GM18873 (cell line): ENCODE measurements around the gene IPCEF1.

Experiments
- ATAC-seq: cut with Tn5 transposase; IDR thresholded peaks from one replicate; pipeline ENCODE4 v1.9.1; 2021; ENCODE audit warnings: mild to moderate bottlenecking, moderate library complexity, moderate number of reproducible peaks; ENCODE audit not compliant: unreplicated experiment, low FRiP score

The IPCEF1 gene

GRCh38 chr6:154122195-154122925 lies 234.2 kb downstream of the IPCEF1 start:
- ATAC-seq, result no peak

DNA sequence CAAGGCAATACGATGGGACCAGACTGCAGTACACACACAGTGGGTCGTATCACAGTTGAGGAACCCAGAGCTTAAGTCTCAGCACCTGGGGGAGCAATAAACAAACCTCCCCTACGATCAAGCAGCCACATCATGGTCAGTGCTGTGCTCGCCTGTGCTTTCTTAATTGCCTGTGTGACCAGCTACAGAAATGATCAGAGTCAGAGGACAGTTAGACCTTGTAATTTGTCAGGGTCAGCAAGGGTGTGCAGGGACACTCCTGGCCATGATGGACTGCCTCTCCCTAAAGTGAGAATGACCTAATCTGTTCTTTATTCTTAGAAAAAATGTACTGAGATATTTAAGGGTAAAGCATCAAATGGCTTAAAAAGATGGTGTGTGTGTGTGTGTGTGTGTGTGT lies 239.1 kb downstream of the IPCEF1 start:
- no peak for ATAC-seq

GRCh38 chr6:154113392-154113791 lies 243.2 kb downstream of the IPCEF1 start:
- ATAC-seq, result no peak

- ATAC-seq, result no peak
These were observed 244.3 kb downstream of the IPCEF1 start for GRCh38 chr6:154112181-154112809.

DNA sequence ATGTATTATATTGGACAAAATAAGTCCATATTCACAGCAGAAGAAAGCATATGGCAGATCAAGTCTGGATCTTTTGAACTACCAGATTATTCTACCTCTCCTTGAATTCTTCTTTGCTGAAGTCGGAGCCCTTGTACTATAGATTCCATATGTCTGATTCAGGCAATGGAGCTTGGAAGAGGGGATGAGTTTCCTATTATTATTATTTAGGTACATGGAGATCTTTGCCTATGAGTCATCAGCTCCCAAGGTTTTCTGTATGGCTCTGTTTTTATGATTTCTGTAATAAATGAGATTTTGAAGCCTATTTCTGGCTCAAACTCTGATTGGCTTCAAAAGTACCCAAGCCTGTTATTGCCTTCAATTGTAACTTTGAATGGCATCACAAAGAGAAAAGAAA lies 245.6 kb downstream of the IPCEF1 start:
- no peak for ATAC-seq

DNA sequence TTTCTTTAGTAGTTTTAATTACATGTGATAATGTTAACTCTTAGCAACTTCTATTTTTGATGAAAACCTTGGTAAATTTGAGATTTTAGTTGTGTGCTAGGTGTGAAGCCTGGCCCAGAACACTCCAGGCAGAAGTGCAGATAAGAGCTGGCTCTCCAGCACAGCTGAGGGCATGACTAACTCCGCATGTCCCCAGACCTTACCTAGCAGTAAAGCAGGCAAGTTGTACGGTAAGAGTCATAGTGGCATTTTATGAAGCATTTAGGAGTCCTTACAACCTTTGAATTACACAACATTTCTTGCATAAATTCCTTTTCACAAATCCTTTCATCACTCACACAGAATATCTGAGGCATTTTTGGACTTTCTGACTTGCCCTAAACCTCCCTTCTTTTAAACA lies 250.4 kb downstream of the IPCEF1 start:
- no peak for ATAC-seq
